ENCODE results near the gene ADAM12. TPM values are rescaled to one million over a fixed set of nuclear protein-coding genes. Genes with fewer than 3 reads are reported as not detected.
"Not testable (repeated sequence)": the region's sequence is repeated elsewhere in the genome, so short reads cannot be mapped to it uniquely, and the experiment has no call there.

The ADAM12 gene
- total RNA-seq, 1 donor from 2014 or later, result 100 TPM

DNA sequence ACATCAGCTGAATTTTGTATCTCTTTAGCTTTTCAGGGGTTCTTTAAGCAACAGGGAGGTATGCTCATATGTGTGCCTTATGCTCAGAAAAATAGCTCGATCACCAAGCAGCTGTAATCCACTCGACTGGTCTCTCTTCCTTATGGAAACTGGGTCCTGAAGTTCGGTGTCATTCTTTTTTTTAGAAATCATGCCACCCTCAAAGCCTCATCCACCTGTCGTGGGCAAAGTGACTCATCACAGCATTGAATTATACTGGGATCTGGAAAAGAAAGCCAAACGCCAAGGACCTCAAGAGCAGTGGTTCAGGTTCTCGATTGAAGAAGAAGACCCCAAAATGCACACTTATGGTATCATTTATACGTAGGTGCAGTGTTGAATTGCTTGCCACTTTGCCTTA lies 408.3 kb downstream of the ADAM12 start:
- peaks cover 34% of the 10 kb centered on the region for H3K4me1 Mint-ChIP-seq (ENCODE audit: low read depth, unreplicated experiment)
- Histone ChIP-seq H3K9me3 (ENCODE audit: insufficient read depth, low read depth, low read length) (no peaks in the 10 kb centered on the region), H3K4me1 (ENCODE audit: insufficient read depth, low read length) (peaks cover 23% of the 10 kb centered on the region), H3K4me2 (ENCODE audit: low read length) (no peak overlapping the region), H4K20me1 (ENCODE audit: insufficient read depth, low read length) (no peaks in the 10 kb centered on the region), H3K4me3 (ENCODE audit: insufficient read depth, low read depth, low read length) (no peak overlapping the region), H3K36me3 (ENCODE audit: insufficient read depth, low read length) (no peaks in the 10 kb centered on the region), H3K27me3 (ENCODE audit: insufficient read depth, low read length) (no peaks in the 10 kb centered on the region), H3K9ac (ENCODE audit: low read length) (no peak overlapping the region), H2AFZ (ENCODE audit: low read depth, low read length) (no peak overlapping the region), H3K27ac (ENCODE audit: low read depth, low read length) (no peak overlapping the region), H3K79me2 (ENCODE audit: insufficient read depth, low read length) (no peaks in the 10 kb centered on the region)
- H3K9me3 Mint-ChIP-seq (ENCODE audit: unreplicated experiment), result peaks cover 3% of the 10 kb centered on the region
- H3K36me3 Mint-ChIP-seq (ENCODE audit: low read depth, unreplicated experiment), result peaks cover 3% of the 10 kb centered on the region
- no peak for FAIRE-seq
- no peak overlapping the region for H3K4me3 Mint-ChIP-seq (ENCODE audit: unreplicated experiment)
- no peaks in the 10 kb centered on the region for H3K27me3 Mint-ChIP-seq (ENCODE audit: low read depth, unreplicated experiment)
- H3K27ac Mint-ChIP-seq (ENCODE audit: unreplicated experiment), result no peak overlapping the region
- no peak for DNase-seq (ENCODE audit: low read depth)
- TF ChIP-seq, protein P1, sequence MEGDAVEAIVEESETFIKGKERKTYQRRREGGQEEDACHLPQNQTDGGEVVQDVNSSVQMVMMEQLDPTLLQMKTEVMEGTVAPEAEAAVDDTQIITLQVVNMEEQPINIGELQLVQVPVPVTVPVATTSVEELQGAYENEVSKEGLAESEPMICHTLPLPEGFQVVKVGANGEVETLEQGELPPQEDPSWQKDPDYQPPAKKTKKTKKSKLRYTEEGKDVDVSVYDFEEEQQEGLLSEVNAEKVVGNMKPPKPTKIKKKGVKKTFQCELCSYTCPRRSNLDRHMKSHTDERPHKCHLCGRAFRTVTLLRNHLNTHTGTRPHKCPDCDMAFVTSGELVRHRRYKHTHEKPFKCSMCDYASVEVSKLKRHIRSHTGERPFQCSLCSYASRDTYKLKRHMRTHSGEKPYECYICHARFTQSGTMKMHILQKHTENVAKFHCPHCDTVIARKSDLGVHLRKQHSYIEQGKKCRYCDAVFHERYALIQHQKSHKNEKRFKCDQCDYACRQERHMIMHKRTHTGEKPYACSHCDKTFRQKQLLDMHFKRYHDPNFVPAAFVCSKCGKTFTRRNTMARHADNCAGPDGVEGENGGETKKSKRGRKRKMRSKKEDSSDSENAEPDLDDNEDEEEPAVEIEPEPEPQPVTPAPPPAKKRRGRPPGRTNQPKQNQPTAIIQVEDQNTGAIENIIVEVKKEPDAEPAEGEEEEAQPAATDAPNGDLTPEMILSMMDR (IDR thresholded peaks at IDR 0.05; ENCODE audit: insufficient read depth, low read depth, low read length), result no peak
- no peak for TF ChIP-seq EZH2 (IDR thresholded peaks at IDR 0.05; ENCODE audit: insufficient read depth, low read length)

DNA sequence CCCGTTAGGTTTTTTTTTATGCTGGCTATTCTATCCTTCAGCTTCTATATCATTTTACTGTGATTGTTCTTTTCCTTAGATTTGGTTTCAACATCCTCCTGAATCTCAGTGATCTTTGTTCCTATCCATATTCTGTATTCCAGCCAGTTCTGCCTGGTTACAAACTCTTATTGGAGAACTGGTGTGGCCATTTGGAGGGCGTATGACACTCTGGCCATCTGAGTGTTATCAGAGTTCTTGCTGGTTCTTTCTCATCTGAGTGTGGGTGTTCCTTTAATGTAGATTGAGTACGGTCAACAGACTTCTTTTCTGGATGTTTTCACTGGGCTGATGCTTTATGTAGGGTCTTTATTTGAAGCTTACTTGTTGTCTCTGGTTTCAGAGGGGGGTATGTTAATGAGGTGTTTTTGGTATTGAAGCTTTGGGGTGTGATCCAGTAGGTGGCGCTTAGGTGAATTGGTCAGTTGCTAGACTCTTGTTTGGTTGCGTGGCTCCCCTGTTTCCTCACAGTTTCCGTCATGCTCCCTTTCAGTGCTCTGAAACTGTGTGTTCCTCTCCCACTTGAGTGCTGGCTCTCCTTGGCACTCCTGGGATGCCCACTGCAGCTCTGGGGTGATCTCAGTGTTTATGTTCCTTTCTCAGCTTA lies 411.2 kb downstream of the ADAM12 start:
- Histone ChIP-seq H3K4me2 (ENCODE audit: low read length) (no peak overlapping the region), H3K9me3 (ENCODE audit: insufficient read depth, low read depth, low read length) (no peaks in the 10 kb centered on the region), H3K4me3 (ENCODE audit: insufficient read depth, low read depth, low read length) (no peak overlapping the region), H4K20me1 (ENCODE audit: insufficient read depth, low read length) (no peaks in the 10 kb centered on the region), H3K36me3 (ENCODE audit: insufficient read depth, low read length) (no peaks in the 10 kb centered on the region), H3K27ac (ENCODE audit: low read depth, low read length) (no peak overlapping the region), H3K27me3 (ENCODE audit: insufficient read depth, low read length) (no peaks in the 10 kb centered on the region), H3K4me1 (ENCODE audit: insufficient read depth, low read length) (peaks cover 20% of the 10 kb centered on the region), H3K79me2 (ENCODE audit: insufficient read depth, low read length) (no peaks in the 10 kb centered on the region), H2AFZ (ENCODE audit: low read depth, low read length) (no peak overlapping the region), H3K9ac (ENCODE audit: low read length) (no peak overlapping the region)
- TF ChIP-seq, protein P1 (IDR thresholded peaks at IDR 0.05; ENCODE audit: insufficient read depth, low read depth, low read length), result peak; percentile 4
- TF ChIP-seq EZH2 (IDR thresholded peaks at IDR 0.05; ENCODE audit: insufficient read depth, low read length), result no peak
- peaks cover 25% of the 10 kb centered on the region for H3K4me1 Mint-ChIP-seq (ENCODE audit: low read depth, unreplicated experiment)
- H3K36me3 Mint-ChIP-seq (ENCODE audit: low read depth, unreplicated experiment), result peaks cover 3% of the 10 kb centered on the region
- FAIRE-seq, result no peak
- peaks cover 3% of the 10 kb centered on the region for H3K9me3 Mint-ChIP-seq (ENCODE audit: unreplicated experiment)
- H3K27me3 Mint-ChIP-seq (ENCODE audit: low read depth, unreplicated experiment), result no peaks in the 10 kb centered on the region
- H3K4me3 Mint-ChIP-seq (ENCODE audit: unreplicated experiment), result no peak overlapping the region
- peak overlapping the region; percentile 14 for H3K27ac Mint-ChIP-seq (ENCODE audit: unreplicated experiment)
- no peak for DNase-seq (ENCODE audit: low read depth)

DNA sequence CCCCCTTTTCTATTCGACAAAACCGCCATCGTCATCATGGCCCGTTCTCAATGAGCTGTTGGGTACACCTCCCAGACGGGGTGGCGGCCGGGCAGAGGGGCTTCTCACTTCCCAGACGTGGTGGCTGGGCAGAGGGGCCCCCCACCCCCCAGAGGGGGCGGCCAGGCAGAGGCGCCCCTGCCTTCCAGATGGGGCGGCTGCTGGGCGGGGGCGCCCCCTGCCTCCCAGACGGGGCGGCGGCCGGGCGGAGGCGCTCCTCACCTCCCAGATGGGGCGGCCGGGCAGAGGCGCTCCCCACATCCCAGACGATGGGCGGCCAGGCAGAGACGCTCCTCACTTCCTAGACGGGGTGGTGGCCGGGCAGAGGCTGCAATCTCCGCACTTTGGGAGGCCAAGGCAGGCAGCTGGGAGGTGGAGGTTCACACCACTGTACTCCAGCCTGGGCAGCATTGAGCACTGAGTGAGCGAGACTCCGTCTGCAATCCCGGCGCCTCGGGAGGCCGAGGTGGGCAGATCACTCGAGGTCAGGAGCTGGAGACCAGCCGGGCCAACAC lies 418.1 kb downstream of the ADAM12 start:
- H3K4me1 ChIP-seq (ENCODE audit: insufficient read depth, low read length), result peaks cover 15% of the 10 kb centered on the region
- H3K36me3 Mint-ChIP-seq (ENCODE audit: low read depth, unreplicated experiment); H3K79me2 ChIP-seq (ENCODE audit: insufficient read depth, low read length); H3K27ac Mint-ChIP-seq (ENCODE audit: unreplicated experiment); FAIRE-seq; H3K36me3 ChIP-seq (ENCODE audit: insufficient read depth, low read length); DNase-seq (ENCODE audit: low read depth); H3K27me3 ChIP-seq (ENCODE audit: insufficient read depth, low read length); H3K4me3 ChIP-seq (ENCODE audit: insufficient read depth, low read depth, low read length); H3K27me3 Mint-ChIP-seq (ENCODE audit: low read depth, unreplicated experiment); H3K9me3 Mint-ChIP-seq (ENCODE audit: unreplicated experiment); H3K9me3 ChIP-seq (ENCODE audit: insufficient read depth, low read depth, low read length); H2AFZ ChIP-seq (ENCODE audit: low read depth, low read length); H3K27ac ChIP-seq (ENCODE audit: low read depth, low read length); H4K20me1 ChIP-seq (ENCODE audit: insufficient read depth, low read length); H3K4me2 ChIP-seq (ENCODE audit: low read length); H3K4me3 Mint-ChIP-seq (ENCODE audit: unreplicated experiment); H3K9ac ChIP-seq (ENCODE audit: low read length): not testable (repeated sequence)
- H3K4me1 Mint-ChIP-seq (ENCODE audit: low read depth, unreplicated experiment), result peaks cover 13% of the 10 kb centered on the region

Measured in astrocyte (in vitro differentiated cells and primary cell).